ENCODE measurements around the gene PGM1.

Gene PGM1

GRCh38 chr1:63705078-63705477 is 111.9 kb downstream of the PGM1 start:
- no peak for DNase-seq

GRCh38 chr1:63709267-63709828 is 116.1 kb downstream of the PGM1 start:
- no peak for DNase-seq
